ENCODE measurements around the gene OGFR.

- TF ChIP-seq POLR2AphosphoS5 (IDR thresholded peaks at IDR 0.05; ENCODE audit: low read depth, low read length) (no peak), SPI1 (IDR thresholded peaks at IDR 0.05; ENCODE audit: low read depth, low read length) (no peak)
Observed at GRCh38 chr20:62825333-62825985, 20.8 kb downstream of the OGFR start.
